Measurements from ENCODE around the gene OR5C1.
"Not testable (repeated sequence)": the region's sequence is repeated elsewhere in the genome, so short reads cannot be mapped to it uniquely, and the experiment has no call there.

Gene OR5C1

DNA sequence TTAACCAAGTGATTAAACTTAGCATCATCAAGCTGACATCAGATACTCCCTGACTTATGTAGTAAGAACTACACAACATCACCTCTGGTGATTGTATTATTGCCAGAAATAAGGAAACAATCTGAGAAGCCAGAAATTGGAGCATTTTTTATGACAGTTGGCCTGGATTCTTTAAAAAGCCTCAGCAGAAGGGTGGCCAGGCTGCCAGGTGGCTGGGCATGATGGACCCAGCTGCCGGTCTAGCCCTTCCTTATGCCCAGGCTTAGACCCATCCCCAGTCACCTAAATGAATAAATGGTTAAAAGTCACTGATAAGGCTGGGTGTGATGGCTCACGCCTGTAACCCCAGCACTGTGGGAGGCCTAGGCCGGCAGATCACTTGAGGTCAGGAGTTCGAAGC lies 24.0 kb downstream of the OR5C1 start:
- DNase-seq, result no peak

DNA sequence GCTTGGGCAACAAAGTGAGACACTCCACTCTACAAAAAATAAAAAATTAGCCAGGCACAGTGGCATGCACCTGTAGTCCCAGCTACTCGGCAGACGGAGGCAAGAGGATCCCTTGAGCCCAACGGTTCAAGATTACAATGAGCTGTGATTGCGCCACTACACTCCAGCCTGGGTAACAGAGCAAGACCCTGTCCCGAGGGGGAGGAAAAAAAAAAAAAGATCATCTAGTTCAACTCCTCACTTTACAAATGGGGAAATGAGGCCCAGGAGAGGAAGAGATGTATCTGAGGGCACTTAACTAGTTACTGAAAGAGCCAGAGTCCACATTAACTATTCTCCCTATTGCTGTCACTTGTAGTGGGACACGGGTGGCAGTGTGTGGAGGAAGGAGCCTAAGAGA lies 25.8 kb downstream of the OR5C1 start:
- DNase-seq, result no peak

- no peak for DNase-seq
Measured at GRCh38 chr9:122815544-122815943, 26.8 kb downstream of the OR5C1 start.

- no peak for DNase-seq
Measured at GRCh38 chr9:122816163-122816867, 27.6 kb downstream of the OR5C1 start.

DNA sequence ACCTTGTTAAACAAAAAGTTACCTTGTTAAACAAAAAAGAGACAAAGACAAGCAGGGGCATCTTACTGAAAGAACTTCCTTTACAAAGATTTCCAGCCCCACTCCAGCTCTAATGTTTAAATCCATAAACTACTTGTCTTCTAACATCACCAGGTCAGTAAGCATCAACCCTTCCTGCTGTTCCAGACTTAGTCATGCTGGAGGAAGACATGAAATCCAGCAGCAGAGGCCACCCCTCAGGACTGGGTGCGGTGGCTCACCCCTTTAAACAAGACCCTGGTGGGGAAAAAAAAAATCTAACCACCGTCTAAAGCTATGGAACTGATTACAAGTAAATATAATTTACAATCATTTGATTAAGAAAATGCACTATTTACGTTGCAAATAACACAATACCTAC lies 30.6 kb downstream of the OR5C1 start:
- DNase-seq, result no peak

DNA sequence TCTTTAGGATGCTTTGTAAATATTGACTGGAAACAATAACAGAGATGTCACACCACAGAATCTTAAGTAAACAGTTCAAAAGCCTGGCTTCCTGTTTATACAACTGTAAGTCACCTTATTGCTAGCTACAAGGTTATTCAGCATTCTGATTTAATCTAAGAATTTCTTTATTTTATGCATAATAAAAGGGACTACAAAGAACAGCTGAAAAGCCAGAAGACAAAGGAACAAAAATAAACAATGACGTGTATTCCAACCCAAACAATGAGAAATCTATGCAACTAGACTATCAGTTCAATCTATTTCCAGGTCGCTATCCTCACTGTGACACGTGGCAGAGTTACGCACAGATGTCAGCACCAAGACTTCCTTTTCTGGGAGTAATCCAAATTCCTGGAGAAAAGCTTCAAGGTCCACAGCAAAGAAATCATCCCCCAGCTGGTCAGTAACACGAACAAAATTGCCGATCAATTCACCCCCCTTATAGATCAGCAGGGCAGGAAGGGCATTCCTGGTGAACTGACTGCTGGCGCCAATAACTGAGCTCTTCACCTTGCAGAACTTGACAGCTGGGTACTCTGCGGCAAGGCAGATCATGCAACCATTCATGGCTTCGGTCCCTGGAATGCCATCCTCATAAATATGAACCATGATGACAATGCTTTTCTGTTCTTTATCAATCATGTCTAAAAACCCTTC lies 31.2 kb downstream of the OR5C1 start:
- no peak for DNase-seq

DNA sequence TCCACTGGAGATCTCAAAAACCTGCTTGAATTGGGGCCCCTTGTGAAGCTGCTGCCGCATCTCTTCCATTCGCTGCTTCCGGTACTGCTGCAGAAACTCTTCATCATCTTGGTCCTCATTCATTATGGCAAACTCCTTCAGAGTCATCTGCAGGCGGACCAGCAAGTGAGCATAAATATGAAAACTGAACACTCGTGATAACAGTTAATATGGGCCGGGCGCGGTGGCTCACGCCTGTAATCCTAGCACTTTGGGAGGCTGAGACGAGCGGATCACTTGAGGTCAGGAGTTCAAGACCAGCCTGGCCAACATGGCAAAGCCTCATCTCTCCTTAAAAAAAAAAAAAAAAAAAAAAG lies 31.7 kb downstream of the OR5C1 start:
- no peak for DNase-seq

- DNase-seq, result no peak
Measured at GRCh38 chr9:122821278-122821943, 32.7 kb downstream of the OR5C1 start.

GRCh38 chr9:122822056-122822455 lies 33.3 kb downstream of the OR5C1 start:
- no peak for DNase-seq

DNA sequence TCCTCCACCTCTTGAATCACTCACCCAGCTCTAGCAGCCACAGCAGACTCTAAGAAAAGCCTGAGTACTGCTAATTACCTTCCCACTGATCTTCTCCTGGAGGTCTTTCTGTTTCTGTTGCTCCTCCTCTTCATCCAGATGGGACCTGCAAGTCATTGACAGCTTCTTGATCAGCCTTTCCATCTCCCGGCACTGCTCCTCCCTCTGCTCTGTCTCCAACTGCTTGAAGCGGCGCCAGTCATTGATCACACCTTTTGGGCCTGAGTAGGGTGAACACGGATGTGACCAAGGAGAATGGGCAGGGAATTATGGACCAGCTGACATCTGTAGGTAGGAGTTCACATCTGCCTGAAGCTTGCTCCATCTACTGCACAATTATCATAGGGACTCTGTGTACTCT lies 34.2 kb downstream of the OR5C1 start:
- DNase-seq, result no peak

- DNase-seq, result peak; percentile 42
Measured at GRCh38 chr9:122827761-122828093, 39.0 kb downstream of the OR5C1 start.

- not testable (repeated sequence) for DNase-seq
Measured at GRCh38 chr9:122828965-122829284, 40.2 kb downstream of the OR5C1 start.

- no peak for DNase-seq
Measured at GRCh38 chr9:122832194-122832593, 43.5 kb downstream of the OR5C1 start.

- no peak for DNase-seq
Measured at GRCh38 chr9:122835313-122835731, 46.6 kb downstream of the OR5C1 start.

DNA sequence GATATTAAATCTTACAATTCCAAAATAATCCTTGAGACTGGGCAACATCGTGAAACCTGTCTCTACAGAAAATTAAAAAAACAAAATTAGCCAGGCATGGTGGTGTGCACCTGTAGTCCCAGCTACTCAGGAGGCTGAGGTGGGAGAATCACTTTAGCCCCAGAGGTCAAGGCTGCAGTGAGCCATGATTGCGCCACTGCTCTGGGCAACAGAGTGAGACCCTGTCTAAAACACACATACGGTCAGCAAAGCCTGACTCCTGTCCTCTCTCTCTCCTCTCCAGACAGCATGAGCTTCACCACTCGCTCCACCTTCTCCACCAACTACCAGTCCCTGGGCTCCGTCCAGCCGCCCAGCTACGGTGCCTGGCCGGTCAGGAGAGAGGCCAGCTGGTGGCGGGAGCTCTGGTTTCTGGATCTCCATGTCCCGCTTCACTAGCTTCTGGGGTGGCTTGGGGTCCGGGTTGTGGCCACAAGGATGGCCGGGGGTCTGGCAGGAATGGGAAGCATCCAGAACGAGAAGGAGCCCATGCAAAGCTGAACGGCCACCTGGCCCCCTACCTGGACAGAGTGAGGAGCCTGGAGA lies 48.6 kb downstream of the OR5C1 start:
- DNase-seq, result no peak

GRCh38 chr9:122838441-122838840 lies 49.7 kb downstream of the OR5C1 start:
- DNase-seq, result not testable (repeated sequence)

All from fibroblast of skin of right biceps (primary cell).